ENCODE results near the gene RGP1. TPM values are rescaled to one million over a fixed set of nuclear protein-coding genes. Genes with fewer than 3 reads are reported as not detected.

Gene RGP1
- total and polyA plus RNA-seq, 9 of the 15 experiments (the other 6 are each of a cell fraction or from before 2014, with no cell fraction given) = 0.42 to 13.8 (median 6.7) TPM

DNA sequence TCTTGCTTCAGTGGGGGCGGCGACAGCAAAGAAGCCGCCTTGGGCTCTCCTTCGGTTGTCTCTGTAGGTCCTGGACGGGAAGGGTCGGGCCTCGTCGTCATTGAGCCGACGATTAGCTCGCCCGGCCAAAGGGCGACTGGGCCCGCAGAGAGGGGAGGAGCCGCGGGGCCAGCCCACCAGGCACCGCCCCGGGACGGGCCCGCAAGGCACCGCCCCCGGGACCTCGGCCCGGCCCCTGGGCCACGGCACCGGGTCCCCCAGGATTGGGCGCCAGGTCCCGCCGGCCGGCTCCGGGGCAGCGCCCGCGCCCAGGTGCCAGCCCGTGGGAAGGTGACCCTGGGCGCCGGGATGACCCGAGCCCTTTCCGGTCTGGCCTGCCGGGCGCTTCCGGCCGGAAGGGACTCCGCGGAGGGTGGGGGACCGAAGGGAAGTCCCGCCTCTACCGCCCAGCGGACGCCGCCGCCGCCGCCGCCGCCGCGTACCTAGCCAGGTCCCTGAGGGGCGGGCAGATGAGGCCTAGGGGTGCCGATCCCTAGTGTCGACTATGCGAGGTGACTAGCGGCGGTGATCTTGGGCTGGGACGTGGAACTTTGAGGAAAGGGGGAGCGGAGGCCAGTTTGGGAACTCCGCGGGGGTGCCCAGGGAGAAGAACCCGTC, at the start of gene RGP1, which contains the start of gene GBA2 (continued):
- TF ChIP-seq, protein P1, sequence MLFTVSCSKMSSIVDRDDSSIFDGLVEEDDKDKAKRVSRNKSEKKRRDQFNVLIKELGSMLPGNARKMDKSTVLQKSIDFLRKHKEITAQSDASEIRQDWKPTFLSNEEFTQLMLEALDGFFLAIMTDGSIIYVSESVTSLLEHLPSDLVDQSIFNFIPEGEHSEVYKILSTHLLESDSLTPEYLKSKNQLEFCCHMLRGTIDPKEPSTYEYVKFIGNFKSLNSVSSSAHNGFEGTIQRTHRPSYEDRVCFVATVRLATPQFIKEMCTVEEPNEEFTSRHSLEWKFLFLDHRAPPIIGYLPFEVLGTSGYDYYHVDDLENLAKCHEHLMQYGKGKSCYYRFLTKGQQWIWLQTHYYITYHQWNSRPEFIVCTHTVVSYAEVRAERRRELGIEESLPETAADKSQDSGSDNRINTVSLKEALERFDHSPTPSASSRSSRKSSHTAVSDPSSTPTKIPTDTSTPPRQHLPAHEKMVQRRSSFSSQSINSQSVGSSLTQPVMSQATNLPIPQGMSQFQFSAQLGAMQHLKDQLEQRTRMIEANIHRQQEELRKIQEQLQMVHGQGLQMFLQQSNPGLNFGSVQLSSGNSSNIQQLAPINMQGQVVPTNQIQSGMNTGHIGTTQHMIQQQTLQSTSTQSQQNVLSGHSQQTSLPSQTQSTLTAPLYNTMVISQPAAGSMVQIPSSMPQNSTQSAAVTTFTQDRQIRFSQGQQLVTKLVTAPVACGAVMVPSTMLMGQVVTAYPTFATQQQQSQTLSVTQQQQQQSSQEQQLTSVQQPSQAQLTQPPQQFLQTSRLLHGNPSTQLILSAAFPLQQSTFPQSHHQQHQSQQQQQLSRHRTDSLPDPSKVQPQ (CRISPR knock-in tag; IDR thresholded peaks at IDR 0.05; ENCODE audit: borderline replicate concordance) = no peak
- TF ChIP-seq KAT2B (IDR thresholded peaks at IDR 0.05; ENCODE audit: low read depth, low read length) = no peak
- no peak for TF ChIP-seq CREBBP (IDR thresholded peaks at IDR 0.05; ENCODE audit: low read depth, low read length)
- TF ChIP-seq HNRNPH1 (optimal IDR thresholded peaks at IDR 0.05; ENCODE audit: low read depth, low read length) = no peak
- TF ChIP-seq HCFC1 (IDR thresholded peaks at IDR 0.05; ENCODE audit: low read depth, low read length) = peak; percentile 36; the same call in 1 of the 2 replicates
- TF ChIP-seq, protein P2, sequence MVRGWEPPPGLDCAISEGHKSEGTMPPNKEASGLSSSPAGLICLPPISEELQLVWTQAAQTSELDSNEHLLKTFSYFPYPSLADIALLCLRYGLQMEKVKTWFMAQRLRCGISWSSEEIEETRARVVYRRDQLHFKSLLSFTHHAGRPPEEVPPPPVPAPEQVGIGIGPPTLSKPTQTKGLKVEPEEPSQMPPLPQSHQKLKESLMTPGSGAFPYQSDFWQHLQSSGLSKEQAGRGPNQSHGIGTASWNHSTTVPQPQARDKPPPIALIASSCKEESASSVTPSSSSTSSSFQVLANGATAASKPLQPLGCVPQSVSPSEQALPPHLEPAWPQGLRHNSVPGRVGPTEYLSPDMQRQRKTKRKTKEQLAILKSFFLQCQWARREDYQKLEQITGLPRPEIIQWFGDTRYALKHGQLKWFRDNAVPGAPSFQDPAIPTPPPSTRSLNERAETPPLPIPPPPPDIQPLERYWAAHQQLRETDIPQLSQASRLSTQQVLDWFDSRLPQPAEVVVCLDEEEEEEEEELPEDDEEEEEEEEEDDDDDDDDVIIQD (CRISPR knock-in tag; IDR thresholded peaks at IDR 0.05) = no peak
- no peak for TF ChIP-seq CCAR2 (IDR thresholded peaks at IDR 0.05; ENCODE audit: low read depth, low read length)
- no peak for TF ChIP-seq CAMTA2 (CRISPR knock-in tag; conservative IDR thresholded peaks at IDR 0.05)
- TF ChIP-seq, protein P3, sequence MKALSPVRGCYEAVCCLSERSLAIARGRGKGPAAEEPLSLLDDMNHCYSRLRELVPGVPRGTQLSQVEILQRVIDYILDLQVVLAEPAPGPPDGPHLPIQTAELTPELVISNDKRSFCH (CRISPR knock-in tag; IDR thresholded peaks at IDR 0.05) = no peak
- TF ChIP-seq, protein P3 (tag; IDR thresholded peaks at IDR 0.05) = no peak
- TF ChIP-seq ZZZ3 (IDR thresholded peaks at IDR 0.05) = no peak
- no peak for TF ChIP-seq CHCHD3 (CRISPR knock-in tag; IDR thresholded peaks at IDR 0.05)
- no peak for TF ChIP-seq ZNF217 (CRISPR knock-in tag; IDR thresholded peaks at IDR 0.05)
- TF ChIP-seq, protein P4, sequence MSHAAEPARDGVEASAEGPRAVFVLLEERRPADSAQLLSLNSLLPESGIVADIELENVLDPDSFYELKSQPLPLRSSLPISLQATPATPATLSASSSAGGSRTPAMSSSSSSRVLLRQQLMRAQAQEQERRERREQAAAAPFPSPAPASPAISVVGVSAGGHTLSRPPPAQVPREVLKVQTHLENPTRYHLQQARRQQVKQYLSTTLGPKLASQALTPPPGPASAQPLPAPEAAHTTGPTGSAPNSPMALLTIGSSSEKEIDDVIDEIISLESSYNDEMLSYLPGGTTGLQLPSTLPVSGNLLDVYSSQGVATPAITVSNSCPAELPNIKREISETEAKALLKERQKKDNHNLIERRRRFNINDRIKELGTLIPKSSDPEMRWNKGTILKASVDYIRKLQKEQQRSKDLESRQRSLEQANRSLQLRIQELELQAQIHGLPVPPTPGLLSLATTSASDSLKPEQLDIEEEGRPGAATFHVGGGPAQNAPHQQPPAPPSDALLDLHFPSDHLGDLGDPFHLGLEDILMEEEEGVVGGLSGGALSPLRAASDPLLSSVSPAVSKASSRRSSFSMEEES (CRISPR knock-in tag; IDR thresholded peaks at IDR 0.05) = no peak
- TF ChIP-seq, protein P5, sequence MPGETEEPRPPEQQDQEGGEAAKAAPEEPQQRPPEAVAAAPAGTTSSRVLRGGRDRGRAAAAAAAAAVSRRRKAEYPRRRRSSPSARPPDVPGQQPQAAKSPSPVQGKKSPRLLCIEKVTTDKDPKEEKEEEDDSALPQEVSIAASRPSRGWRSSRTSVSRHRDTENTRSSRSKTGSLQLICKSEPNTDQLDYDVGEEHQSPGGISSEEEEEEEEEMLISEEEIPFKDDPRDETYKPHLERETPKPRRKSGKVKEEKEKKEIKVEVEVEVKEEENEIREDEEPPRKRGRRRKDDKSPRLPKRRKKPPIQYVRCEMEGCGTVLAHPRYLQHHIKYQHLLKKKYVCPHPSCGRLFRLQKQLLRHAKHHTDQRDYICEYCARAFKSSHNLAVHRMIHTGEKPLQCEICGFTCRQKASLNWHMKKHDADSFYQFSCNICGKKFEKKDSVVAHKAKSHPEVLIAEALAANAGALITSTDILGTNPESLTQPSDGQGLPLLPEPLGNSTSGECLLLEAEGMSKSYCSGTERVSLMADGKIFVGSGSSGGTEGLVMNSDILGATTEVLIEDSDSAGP (CRISPR knock-in tag; IDR thresholded peaks at IDR 0.05) = no peak
- no peak for TF ChIP-seq NEUROD1 (IDR thresholded peaks at IDR 0.05; ENCODE audit: borderline replicate concordance, low read depth, low read length, partially characterized antibody)
- no peak for TF ChIP-seq HIVEP1 (CRISPR knock-in tag; IDR thresholded peaks at IDR 0.05)
- 0 out of 2 replicates have a peak, but pooled peaks have one; percentile 36 for TF ChIP-seq RB1 (IDR thresholded peaks at IDR 0.05; ENCODE audit: low read depth)
- TF ChIP-seq RCOR1 (IDR thresholded peaks at IDR 0.05; ENCODE audit: borderline replicate concordance in 1 of 2, low read depth in 2 of 2, low read length in 2 of 2) = no peak
- TF ChIP-seq ZNF224 (CRISPR knock-in tag; IDR thresholded peaks at IDR 0.05) = no peak
- TF ChIP-seq ZNF830 (CRISPR knock-in tag; IDR thresholded peaks at IDR 0.05) = no peak
- TF ChIP-seq BCOR (IDR thresholded peaks at IDR 0.05) = no peak
